GM23248 (cell line): ENCODE measurements around the gene TRAPPC8.

ENCODE experiments used
- EZH2 ChIP-seq: fragments of 200-600 bp; sonication (generic); IDR thresholded peaks from 2 replicates; pipeline ENCODE4 v1.6.1; 2018; ENCODE audit warnings: antibody characterized with exemption, mild to moderate bottlenecking; ENCODE audit not compliant: insufficient read depth, poor library complexity, severe bottlenecking
- EZH2phosphoT487 ChIP-seq: fragments of 200-600 bp; sonication (generic); IDR thresholded peaks from 2 replicates; pipeline ENCODE4 v1.6.1; 2018; ENCODE audit warnings: antibody characterized with exemption, moderate library complexity, mild to moderate bottlenecking, low read depth; ENCODE audit not compliant: insufficient read depth

DNA sequence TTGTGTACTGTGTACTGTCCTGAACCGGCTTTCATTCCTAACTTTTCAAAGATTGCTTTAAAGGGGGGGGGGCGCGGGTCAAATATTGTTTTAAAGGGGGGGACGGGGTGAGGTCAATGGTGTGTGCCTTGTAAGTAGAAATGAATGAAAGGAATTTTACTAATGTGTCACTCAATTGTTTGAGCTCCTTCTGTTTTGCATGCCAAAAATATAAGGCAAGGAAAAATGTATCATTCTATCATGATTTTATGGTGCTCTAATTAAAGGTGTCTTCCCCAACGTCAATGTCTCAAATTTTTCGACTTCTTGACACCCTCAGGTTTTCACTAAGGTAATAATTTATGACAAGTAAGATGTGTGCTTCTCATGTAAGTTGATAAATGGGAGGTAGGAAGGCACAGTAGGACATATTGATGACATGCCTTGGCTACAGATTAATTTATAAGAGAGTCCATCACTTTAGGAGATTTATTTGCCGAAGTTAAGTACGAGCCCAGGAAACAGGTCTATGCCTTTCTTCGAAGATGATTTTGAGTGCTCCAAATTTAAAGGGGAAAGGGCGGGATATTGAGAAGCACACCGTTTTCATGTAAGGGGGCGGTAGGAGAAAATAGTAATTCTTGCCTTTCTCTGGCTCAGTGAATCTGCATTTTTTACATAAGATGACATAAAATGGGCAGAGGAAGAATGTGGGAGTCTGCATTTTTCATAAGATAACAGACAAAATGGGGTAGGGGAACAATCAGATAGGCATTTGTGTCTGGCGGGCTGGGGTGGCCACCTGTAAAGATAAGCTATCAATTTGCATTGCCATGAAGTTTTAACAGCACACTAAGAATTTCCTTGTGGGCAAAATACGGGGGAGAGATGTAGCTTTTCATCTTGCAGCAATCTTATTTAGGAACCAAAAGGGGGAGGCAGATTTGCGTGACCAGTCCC is 1.2 kb upstream of the TRAPPC8 start:
- TF ChIP-seq EZH2 (no peak), EZH2phosphoT487 (no peak)
